Stimulated activated naive CD8-positive, alpha-beta T cell treated with anti-CD3 and anti-CD28 coated beads, Interleukin-15, amount 100 ng/mL, for 72 hours (primary cell): ENCODE data around the gene PCNX2.

Experiments used
- ATAC-seq: fragments of 150-1000 bp; cut with Tn5 transposase; 2 replicates; pipeline ENCODE4 v1.10.0; 2021; ENCODE audit warnings: mild to moderate bottlenecking, moderate library complexity
- DNase-seq, 2 donors: peaks; one replicate each; pipeline ENCODE4 v3.0.0; 2021 to 2022
- H3K27ac Mint-ChIP-seq, 2 donors: one replicate each; pipeline ENCODE4 v1.8.0; 2022; ENCODE audit warnings: mild to moderate bottlenecking in 2 of 2, mixed read lengths in 2 of 2, moderate library complexity in 2 of 2
- H3K27me3 Mint-ChIP-seq: one replicate; pipeline ENCODE4 v1.8.0; 2022; ENCODE audit warnings: mixed read lengths
- H3K4me1 Mint-ChIP-seq: one replicate; pipeline ENCODE4 v1.8.0; 2022; ENCODE audit warnings: mild to moderate bottlenecking, mixed read lengths
- H3K4me3 Mint-ChIP-seq, 2 donors: one replicate each; pipeline ENCODE4 v1.8.0; 2022; ENCODE audit warnings: mild to moderate bottlenecking in 2 of 2, mixed read lengths in 2 of 2, moderate library complexity in 1 of 2
- H3K9me3 Mint-ChIP-seq, 2 donors: one replicate each; pipeline ENCODE4 v1.8.0; 2022; ENCODE audit warnings: mixed read lengths in 2 of 2

PCNX2 gene

DNA sequence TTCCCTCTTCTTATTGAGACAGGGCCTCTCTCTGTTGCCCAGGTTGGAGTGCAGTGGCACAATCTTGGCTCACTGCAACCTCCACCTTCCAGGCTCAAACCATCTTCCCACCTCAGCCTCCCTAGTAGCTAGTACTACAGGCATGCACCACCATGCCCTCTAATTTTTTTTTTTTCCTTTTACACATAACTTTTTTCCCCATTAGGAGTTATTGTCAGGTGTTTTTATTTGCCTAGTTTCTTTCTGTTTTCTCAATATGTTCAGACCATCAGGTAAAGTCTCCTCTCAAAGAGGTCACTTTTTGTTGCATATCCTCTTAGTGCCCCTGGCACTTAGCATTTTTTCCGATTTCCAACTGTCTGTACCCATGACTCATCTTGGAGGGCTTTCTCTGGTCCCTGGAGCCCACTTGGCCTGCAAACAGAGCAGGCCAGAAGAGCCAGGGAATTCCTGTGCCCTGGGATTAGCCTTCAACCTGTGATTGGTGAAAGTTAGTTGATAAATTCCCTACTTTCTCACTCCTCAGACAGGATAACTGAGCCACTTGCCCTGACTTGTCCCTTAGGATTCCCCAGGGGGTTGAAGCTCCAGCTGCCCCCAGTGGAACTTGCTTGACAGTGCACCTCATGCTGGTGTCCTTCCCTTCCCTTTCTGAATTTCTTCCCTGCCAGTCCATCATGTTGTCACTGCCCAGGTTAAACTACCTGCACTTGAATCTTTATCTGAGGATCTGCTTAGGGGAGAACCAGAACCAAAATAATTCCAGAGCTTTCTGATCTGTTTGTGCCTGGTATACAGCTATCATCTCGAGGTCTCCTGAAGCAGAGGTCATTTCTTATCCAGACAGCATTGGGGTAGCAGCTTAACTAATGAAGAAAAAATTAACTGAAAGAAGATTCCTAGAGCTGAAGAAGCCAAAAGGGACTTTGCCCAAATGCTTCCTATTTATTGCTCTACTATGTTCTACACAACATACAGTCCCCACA, 342.7 kb downstream of the PCNX2 start:
- peak overlapping the region; percentile 90 to 94 for H3K4me3 Mint-ChIP-seq
- no peak for ATAC-seq
- no peaks in the 10 kb centered on the region for H3K27me3 Mint-ChIP-seq
- peaks cover 41% of the 10 kb centered on the region for H3K4me1 Mint-ChIP-seq
- H3K27ac Mint-ChIP-seq = peak overlapping the region; percentile 59 to 79
- peaks cover 0 to 5% of the 10 kb centered on the region in 2 donors for H3K9me3 Mint-ChIP-seq
- peak in 1 of 2 donors; percentile 39 for DNase-seq

DNA sequence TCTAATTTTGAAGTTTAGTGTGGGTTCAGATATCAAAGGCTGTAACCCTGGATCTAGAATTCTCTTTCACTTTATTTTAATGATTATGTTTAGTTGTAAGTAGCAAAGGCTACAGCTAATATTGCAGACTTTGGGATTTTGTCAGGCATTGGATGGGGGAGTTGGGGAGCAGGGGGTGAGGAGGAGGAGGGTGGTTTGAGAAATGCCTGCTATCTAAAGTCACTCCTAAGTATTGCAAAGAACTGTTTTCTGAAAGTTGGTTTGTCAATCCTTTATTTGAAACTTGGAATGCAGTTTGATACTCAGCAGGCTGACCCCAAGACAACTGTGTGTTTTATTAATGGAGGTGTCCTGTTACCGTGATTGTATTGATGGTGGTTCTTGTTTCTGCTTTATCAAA, 343.9 kb downstream of the PCNX2 start:
- peak overlapping the region; percentile 90 to 94 for H3K4me3 Mint-ChIP-seq
- H3K9me3 Mint-ChIP-seq = no peaks in the 10 kb centered on the region
- peaks cover 43% of the 10 kb centered on the region for H3K4me1 Mint-ChIP-seq
- H3K27ac Mint-ChIP-seq = peak overlapping the region in 1 of 2 donors; percentile 96
- H3K27me3 Mint-ChIP-seq = no peaks in the 10 kb centered on the region
- ATAC-seq (no peak), DNase-seq (no peak)

DNA sequence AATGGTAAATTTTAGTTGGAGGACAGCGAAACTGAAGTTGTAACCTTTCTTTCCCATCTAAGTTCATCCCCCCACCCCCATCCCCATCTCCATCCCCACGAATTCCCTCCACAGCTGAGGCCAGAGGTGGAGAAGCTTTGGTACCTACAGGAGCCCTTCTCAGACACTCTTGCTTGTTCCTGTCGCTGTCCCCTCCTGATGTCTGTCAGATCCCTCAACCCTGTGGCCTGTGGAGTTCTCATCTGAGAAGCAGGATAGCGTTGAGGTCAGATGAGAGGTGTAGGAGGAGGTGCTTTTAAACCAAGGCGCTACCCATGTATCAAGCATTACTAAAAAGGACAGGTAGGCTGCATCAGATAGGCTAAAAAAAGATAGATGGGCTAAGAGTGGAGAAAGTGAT, 344.3 kb downstream of the PCNX2 start:
- no peaks in the 10 kb centered on the region for H3K27me3 Mint-ChIP-seq
- peak overlapping the region; percentile 90 to 94 for H3K4me3 Mint-ChIP-seq
- no peaks in the 10 kb centered on the region for H3K9me3 Mint-ChIP-seq
- DNase-seq (peak; percentile 21 to 41), ATAC-seq (peak; percentile 68)
- H3K4me1 Mint-ChIP-seq = peaks cover 45% of the 10 kb centered on the region
- peak overlapping the region; percentile 94 to 96 for H3K27ac Mint-ChIP-seq

- Mint-ChIP-seq H3K4me1 (peaks cover 50% of the 10 kb centered on the region), H3K27ac (peak within 1 kb of the TSS; percentile 94 to 96), H3K27me3 (no peaks in the 10 kb centered on the region), H3K4me3 (peak within 1 kb of the TSS; percentile 90 to 94), H3K9me3 (no peaks in the 10 kb centered on the region)
- peak; percentile 85 for ATAC-seq
- peak; percentile 95 for DNase-seq
These were observed 345.0 kb downstream of the PCNX2 start, which contains the start of gene NTPCR for GRCh38 chr1:232950197-232951176. Gene NTPCR, plus strand, starts transcription at chr1:232950611. Its CDS starts 100 bp downstream, at chr1:232950711.

- Mint-ChIP-seq H3K4me1 (peaks cover 58% of the 10 kb centered on the region), H3K27ac (peak overlapping the region; percentile 94 to 96), H3K27me3 (no peaks in the 10 kb centered on the region), H3K4me3 (peak overlapping the region; percentile 90 to 94), H3K9me3 (no peaks in the 10 kb centered on the region)
- ATAC-seq (no peak), DNase-seq (no peak)
These were observed 345.8 kb downstream of the PCNX2 start for GRCh38 chr1:232949636-232950196.

DNA sequence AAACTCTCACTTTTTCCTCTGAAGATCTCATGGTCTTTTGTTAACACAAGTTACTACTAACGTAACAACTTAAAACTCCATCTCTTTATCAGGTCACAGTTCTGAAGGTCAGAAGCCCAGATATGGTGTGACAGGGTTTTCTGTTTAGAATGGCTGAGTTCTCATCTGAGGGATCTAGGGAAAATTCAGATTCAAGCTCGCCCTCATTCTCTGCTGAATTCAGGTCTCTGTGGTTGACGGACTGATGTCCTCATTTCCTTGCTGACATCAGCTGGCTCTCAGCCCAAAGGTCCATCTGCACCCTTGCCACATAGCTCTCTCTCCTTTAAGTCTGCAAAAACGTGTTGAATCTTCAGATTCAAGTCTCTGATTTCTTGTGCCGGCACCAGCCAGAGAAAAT, 351.2 kb downstream of the PCNX2 start:
- H3K27me3 Mint-ChIP-seq = no peaks in the 10 kb centered on the region
- peak; percentile 61 for ATAC-seq
- peaks cover 0 to 11% of the 10 kb centered on the region in 2 donors for H3K9me3 Mint-ChIP-seq
- peak overlapping the region; percentile 94 to 97 for H3K27ac Mint-ChIP-seq
- peak; percentile 16 to 54 for DNase-seq
- H3K4me3 Mint-ChIP-seq = peak overlapping the region; percentile 56 to 65
- H3K4me1 Mint-ChIP-seq = peaks cover 66% of the 10 kb centered on the region

DNA sequence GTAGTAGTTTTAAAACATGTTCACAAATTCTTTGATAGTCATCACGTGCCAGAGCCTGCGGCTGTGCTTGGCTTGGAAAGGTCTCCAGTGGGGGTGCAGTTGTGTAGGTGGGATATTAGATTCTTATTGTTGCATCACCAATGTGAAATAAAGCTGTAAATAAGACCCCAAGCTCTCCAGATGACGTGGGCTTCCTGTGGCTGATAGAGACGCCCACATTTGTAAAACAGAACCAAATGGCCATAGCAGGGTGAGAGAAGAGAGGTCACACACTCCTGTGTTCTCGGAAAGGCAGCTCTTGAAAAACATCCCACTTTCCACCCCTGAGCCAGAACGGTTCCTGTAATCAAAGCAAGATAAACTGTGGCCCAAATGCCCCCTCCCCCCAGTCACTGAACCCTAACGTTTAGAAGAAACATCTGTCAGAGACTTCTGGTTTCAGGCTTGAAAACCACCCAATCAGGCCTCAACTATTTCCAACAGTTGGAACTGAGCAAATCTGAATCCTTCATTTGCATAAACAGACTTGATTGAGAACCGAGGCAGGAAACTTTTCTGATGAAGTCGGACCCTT, 351.8 kb downstream of the PCNX2 start:
- Mint-ChIP-seq H3K9me3 (peaks cover 0 to 11% of the 10 kb centered on the region in 2 donors), H3K4me3 (peak overlapping the region; percentile 56 to 65), H3K4me1 (peaks cover 61% of the 10 kb centered on the region), H3K27ac (peak overlapping the region; percentile 94 to 97), H3K27me3 (no peaks in the 10 kb centered on the region)
- peak; percentile 87 for ATAC-seq
- DNase-seq = peak; percentile 71 to 84

DNA sequence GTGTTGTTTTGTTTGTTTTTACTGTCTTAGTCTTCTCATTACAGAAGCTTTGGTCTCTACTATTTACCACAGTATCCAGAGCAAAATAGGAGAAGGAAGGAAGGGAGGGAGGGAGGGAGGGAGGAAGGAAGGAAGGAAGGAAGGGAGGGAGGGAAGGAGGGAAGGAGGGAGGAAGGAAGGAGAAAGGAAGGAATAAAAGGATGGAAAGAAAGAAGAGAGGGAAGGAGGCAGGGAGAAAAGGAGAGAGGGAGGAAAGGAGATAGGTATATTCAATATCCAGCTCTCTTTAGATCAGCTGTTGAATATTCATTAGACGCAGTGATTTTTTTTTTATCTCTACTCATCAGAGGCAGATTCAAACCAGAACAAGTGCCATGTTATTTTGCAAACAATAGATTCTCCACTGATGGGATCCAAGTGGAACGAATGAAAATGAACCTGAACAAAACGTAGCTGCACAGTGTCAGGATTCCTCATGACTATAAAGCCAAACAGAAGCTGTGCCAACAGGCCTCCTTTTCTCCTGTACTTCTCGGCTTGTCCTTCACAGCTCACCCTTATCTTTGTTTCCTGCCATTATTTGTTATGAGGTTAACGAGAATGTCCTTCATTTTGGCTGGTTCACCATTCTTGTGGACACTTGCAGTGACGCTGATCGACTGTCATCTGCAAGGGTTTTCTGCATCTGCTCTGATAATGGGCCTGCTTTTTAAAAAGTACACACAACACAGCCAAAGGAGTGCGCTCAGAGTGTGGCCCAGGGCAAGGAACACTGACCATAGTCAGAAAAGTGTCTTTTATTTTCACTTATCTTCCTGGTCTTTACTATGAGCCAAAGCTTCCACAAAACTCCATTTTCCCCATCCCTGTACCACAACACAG, 352.9 kb downstream of the PCNX2 start:
- DNase-seq (no peak), ATAC-seq (no peak)
- Mint-ChIP-seq H3K4me1 (peaks cover 61% of the 10 kb centered on the region), H3K27me3 (no peaks in the 10 kb centered on the region), H3K9me3 (peaks cover 0 to 11% of the 10 kb centered on the region in 2 donors), H3K4me3 (no peak overlapping the region), H3K27ac (peak overlapping the region; percentile 94 to 97)

DNA sequence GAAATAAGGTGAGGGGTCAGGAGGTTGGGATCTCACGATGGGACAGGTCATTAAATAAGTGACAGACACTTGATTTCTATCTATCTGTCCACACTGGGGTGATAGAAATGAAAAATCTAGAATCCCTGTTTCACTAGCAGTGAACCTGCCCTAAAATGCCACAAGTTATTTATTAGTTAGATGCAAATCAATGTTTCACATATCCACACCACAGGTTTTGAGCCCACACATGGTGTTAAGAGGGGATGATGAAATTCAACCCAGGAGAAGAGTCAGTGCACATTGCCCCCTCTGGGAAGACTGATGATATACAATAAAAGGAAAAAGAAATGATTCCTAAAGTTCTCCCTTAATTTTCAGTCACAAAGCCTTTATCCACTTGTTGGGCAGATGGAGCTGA, 355.3 kb downstream of the PCNX2 start:
- peaks cover 50% of the 10 kb centered on the region for H3K4me1 Mint-ChIP-seq
- H3K9me3 Mint-ChIP-seq = peaks cover 0 to 11% of the 10 kb centered on the region in 2 donors
- DNase-seq (no peak), ATAC-seq (no peak)
- H3K4me3 Mint-ChIP-seq = no peak overlapping the region
- H3K27ac Mint-ChIP-seq = no peak overlapping the region
- no peaks in the 10 kb centered on the region for H3K27me3 Mint-ChIP-seq

- H3K27me3 Mint-ChIP-seq = no peaks in the 10 kb centered on the region
- peaks cover 46% of the 10 kb centered on the region for H3K4me1 Mint-ChIP-seq
- H3K4me3 Mint-ChIP-seq = no peak overlapping the region
- H3K9me3 Mint-ChIP-seq = peaks cover 0 to 11% of the 10 kb centered on the region in 2 donors
- DNase-seq = no peak
- no peak for ATAC-seq
- peak overlapping the region in 1 of 2 donors; percentile 49 for H3K27ac Mint-ChIP-seq
These were observed 355.8 kb downstream of the PCNX2 start for GRCh38 chr1:232939748-232940147.

GRCh38 chr1:232938926-232939325, 356.6 kb downstream of the PCNX2 start:
- DNase-seq = no peak
- Mint-ChIP-seq H3K27ac (no peak overlapping the region), H3K4me1 (peaks cover 38% of the 10 kb centered on the region), H3K9me3 (peaks cover 0 to 11% of the 10 kb centered on the region in 2 donors), H3K27me3 (no peaks in the 10 kb centered on the region), H3K4me3 (no peak overlapping the region)
- ATAC-seq = no peak

GRCh38 chr1:232937741-232938375, 357.7 kb downstream of the PCNX2 start:
- Mint-ChIP-seq H3K4me1 (peaks cover 27% of the 10 kb centered on the region), H3K4me3 (no peak overlapping the region), H3K27me3 (no peaks in the 10 kb centered on the region), H3K9me3 (peaks cover 0 to 11% of the 10 kb centered on the region in 2 donors), H3K27ac (peak overlapping the region in 1 of 2 donors; percentile 27)
- ATAC-seq = no peak
- no peak for DNase-seq

- peaks cover 21% of the 10 kb centered on the region for H3K4me1 Mint-ChIP-seq
- DNase-seq (no peak), ATAC-seq (no peak)
- H3K27ac Mint-ChIP-seq = peak overlapping the region in 1 of 2 donors; percentile 27
- H3K4me3 Mint-ChIP-seq = no peak overlapping the region
- no peaks in the 10 kb centered on the region for H3K27me3 Mint-ChIP-seq
- peaks cover 0 to 11% of the 10 kb centered on the region in 2 donors for H3K9me3 Mint-ChIP-seq
These were observed 358.6 kb downstream of the PCNX2 start for GRCh38 chr1:232936941-232937340.
